ENCODE data around the gene ATP1A1.

Gene ATP1A1

GRCh38 chr1:116448785-116449385 lies 75.8 kb downstream of the ATP1A1 start:
- Histone ChIP-seq H3K27ac (ENCODE audit: insufficient read depth, low read depth, low read length, poor library complexity, severe bottlenecking) (no peak overlapping the region), H3K27me3 (ENCODE audit: control insufficient read depth, insufficient read depth, low read length, poor library complexity, severe bottlenecking) (no peaks in the 10 kb centered on the region), H3K9me3 (ENCODE audit: control insufficient read depth, low read length) (no peaks in the 10 kb centered on the region), H3K4me3 (ENCODE audit: insufficient read depth, low read depth, low read length) (no peak overlapping the region), H3K36me3 (ENCODE audit: control insufficient read depth, insufficient read depth, low read length) (no peaks in the 10 kb centered on the region), H3K4me1 (ENCODE audit: control insufficient read depth, insufficient read depth, low read length) (peaks cover 3% of the 10 kb centered on the region)
- 81 to 85% methylated on average over 7 of the region's 7 CpGs for WGBS, 2 experiments

- no peak overlapping the region for H3K4me3 ChIP-seq (ENCODE audit: insufficient read depth, low read depth, low read length)
- peaks cover 9% of the 10 kb centered on the region for H3K4me1 ChIP-seq (ENCODE audit: control insufficient read depth, insufficient read depth, low read length)
- H3K9me3 ChIP-seq (ENCODE audit: control insufficient read depth, low read length), result no peaks in the 10 kb centered on the region
- no peak overlapping the region for H3K27ac ChIP-seq (ENCODE audit: insufficient read depth, low read depth, low read length, poor library complexity, severe bottlenecking)
- H3K36me3 ChIP-seq (ENCODE audit: control insufficient read depth, insufficient read depth, low read length), result no peaks in the 10 kb centered on the region
- no peaks in the 10 kb centered on the region for H3K27me3 ChIP-seq (ENCODE audit: control insufficient read depth, insufficient read depth, low read length, poor library complexity, severe bottlenecking)
Observed at GRCh38 chr1:116449578-116449977, 76.5 kb downstream of the ATP1A1 start.

- Histone ChIP-seq H3K27ac (ENCODE audit: insufficient read depth, low read depth, low read length, poor library complexity, severe bottlenecking) (no peak overlapping the region), H3K9me3 (ENCODE audit: control insufficient read depth, low read length) (no peaks in the 10 kb centered on the region), H3K4me1 (ENCODE audit: control insufficient read depth, insufficient read depth, low read length) (peaks cover 9% of the 10 kb centered on the region), H3K36me3 (ENCODE audit: control insufficient read depth, insufficient read depth, low read length) (no peaks in the 10 kb centered on the region), H3K4me3 (ENCODE audit: insufficient read depth, low read depth, low read length) (no peak overlapping the region), H3K27me3 (ENCODE audit: control insufficient read depth, insufficient read depth, low read length, poor library complexity, severe bottlenecking) (no peaks in the 10 kb centered on the region)
Observed at GRCh38 chr1:116451702-116452101, 78.7 kb downstream of the ATP1A1 start.

GRCh38 chr1:116453481-116453880 lies 80.4 kb downstream of the ATP1A1 start:
- Histone ChIP-seq H3K9me3 (ENCODE audit: control insufficient read depth, low read length) (no peaks in the 10 kb centered on the region), H3K4me3 (ENCODE audit: insufficient read depth, low read depth, low read length) (no peak overlapping the region), H3K27ac (ENCODE audit: insufficient read depth, low read depth, low read length, poor library complexity, severe bottlenecking) (no peak overlapping the region), H3K4me1 (ENCODE audit: control insufficient read depth, insufficient read depth, low read length) (peaks cover 14% of the 10 kb centered on the region), H3K27me3 (ENCODE audit: control insufficient read depth, insufficient read depth, low read length, poor library complexity, severe bottlenecking) (no peaks in the 10 kb centered on the region), H3K36me3 (ENCODE audit: control insufficient read depth, insufficient read depth, low read length) (no peaks in the 10 kb centered on the region)
- 86 to 93% methylated on average over 2 of the region's 2 CpGs for WGBS, 2 experiments

GRCh38 chr1:116453906-116454305 lies 80.9 kb downstream of the ATP1A1 start:
- no peak overlapping the region for H3K27ac ChIP-seq (ENCODE audit: insufficient read depth, low read depth, low read length, poor library complexity, severe bottlenecking)
- no peaks in the 10 kb centered on the region for H3K27me3 ChIP-seq (ENCODE audit: control insufficient read depth, insufficient read depth, low read length, poor library complexity, severe bottlenecking)
- WGBS, 2 experiments, result 61 to 75% methylated on average over 4 of the region's 4 CpGs
- H3K9me3 ChIP-seq (ENCODE audit: control insufficient read depth, low read length), result no peaks in the 10 kb centered on the region
- H3K4me3 ChIP-seq (ENCODE audit: insufficient read depth, low read depth, low read length), result no peak overlapping the region
- H3K36me3 ChIP-seq (ENCODE audit: control insufficient read depth, insufficient read depth, low read length), result no peaks in the 10 kb centered on the region
- H3K4me1 ChIP-seq (ENCODE audit: control insufficient read depth, insufficient read depth, low read length), result peaks cover 18% of the 10 kb centered on the region

Data from ectodermal cell (in vitro differentiated cells).